ENCODE results near the gene IL17RD. TPM values are rescaled to one million over a fixed set of nuclear protein-coding genes. Genes with fewer than 3 reads are reported as not detected.

IL17RD gene
- polyA plus RNA-seq, 1 donor = 66.6 TPM

- no peak for DNase-seq
Measured at GRCh38 chr3:57160076-57160764, 4.9 kb downstream of the IL17RD start.

GRCh38 chr3:57158813-57159738 is 6.1 kb downstream of the IL17RD start:
- DNase-seq = no peak

DNA sequence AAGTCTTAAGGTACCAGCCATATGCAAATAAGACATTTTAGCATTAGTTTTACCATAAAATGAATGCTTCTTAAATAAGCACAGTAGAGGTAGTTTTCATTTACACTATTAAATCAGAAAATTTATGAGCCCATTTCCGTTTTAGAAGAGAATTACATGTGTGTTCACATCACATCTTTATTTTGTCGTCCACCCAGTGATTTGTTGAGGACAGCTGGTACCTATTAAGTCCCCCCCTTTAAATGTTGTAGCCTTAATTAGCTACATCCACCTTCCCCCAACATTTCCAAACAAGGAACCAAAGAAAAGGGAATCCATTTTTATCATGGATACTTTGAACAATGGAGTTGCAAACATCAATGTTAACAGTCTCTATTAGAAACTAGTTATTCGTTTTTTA is 6.8 kb downstream of the IL17RD start:
- DNase-seq = no peak

DNA sequence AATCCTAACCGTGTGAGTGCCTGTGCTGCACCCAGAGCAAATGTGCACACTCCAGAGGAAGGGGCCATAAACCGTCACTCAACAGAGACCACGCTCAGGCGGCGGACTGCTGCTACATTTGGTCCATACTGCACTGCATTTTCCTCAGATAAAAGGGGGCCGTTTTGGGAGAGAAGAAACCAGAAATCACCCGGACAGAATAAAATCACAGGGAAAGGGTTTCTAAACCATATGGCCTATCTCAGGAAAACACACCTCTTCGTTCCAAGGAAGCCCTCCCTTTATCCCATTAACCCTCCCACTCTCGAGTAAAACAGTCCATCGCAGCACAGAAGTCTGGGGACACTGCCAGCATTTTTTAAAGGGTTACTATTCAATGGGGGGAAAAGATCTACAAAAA is 7.6 kb downstream of the IL17RD start:
- DNase-seq = no peak

DNA sequence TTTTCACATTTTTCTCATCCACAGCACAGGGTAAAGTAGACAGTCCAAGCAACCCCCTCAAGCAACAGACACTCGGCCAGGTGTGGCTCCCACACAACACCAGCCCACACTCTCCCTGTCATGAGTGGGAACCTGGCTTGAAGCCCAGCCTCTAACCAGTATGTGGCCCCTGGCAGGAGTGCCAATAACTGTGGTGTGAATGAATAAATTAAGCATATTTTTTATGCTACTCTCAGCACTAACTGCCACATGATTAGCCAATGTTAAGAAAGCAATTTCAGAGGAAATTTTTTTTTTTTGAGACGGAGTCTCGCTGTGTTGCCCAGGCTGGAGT is 9.9 kb downstream of the IL17RD start:
- no peak for DNase-seq

DNA sequence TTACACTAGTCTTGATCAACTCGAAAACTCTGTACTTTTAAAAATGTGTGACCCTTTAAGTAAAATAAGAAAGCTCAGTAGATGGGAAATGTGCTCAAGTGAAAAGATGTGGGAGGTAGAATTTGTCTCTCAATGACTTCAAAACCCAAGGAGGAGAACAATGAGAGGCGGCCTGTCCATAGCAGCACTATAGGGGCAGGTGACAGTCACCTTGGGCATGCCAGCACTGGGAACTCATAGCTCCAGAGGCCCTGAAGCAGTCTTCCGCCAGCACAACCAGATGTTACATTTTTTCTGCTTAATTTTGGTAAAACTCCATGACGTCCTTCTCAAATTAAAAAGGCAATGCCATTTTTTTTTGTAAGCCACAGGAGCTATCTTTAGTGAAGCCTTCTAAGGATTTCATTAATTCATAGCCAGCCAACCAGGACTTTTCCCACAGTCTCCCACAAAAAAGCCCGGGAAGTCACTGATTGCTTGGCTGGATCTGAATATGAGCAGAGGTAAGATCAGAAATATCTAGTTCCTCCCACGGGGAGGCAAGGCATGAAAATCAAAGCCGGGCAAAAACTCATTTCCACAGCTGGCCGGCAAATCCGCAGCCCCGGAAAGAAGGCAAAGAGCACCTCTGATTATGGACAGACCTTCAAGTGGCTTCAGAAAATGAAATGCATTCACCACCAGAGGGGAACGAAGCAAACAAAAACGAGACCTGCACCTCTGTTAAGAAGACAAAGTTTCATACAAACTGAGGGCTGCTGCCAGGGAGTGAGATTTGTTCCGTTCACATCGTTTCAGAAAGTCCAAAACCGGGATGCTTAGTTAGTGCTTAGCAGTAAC is 10.5 kb downstream of the IL17RD start:
- no peak for DNase-seq

- no peak for DNase-seq
Measured at GRCh38 chr3:57152151-57153143, 12.7 kb downstream of the IL17RD start.

GRCh38 chr3:57151749-57152148 is 13.4 kb downstream of the IL17RD start:
- DNase-seq = no peak

DNA sequence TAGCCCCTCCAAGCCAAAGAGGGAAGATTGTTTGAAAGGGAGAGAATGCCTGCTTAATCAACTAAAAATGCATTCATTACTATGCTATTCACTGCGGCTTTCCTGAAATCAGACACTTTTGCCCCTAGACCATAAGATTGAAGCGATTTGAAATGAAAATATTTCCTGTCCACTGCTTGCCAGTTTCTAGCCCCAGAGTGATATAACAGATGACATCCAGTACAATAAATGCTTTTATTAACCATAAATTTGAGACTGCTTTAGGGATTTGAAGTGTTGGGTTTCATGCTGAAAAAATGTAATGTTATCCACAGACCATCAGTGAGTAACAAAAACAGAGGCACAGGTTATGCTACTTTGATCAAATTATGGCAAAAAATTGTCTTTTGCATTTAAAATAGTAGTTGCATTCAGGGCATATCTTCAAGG is 14.1 kb downstream of the IL17RD start:
- DNase-seq = no peak

DNA sequence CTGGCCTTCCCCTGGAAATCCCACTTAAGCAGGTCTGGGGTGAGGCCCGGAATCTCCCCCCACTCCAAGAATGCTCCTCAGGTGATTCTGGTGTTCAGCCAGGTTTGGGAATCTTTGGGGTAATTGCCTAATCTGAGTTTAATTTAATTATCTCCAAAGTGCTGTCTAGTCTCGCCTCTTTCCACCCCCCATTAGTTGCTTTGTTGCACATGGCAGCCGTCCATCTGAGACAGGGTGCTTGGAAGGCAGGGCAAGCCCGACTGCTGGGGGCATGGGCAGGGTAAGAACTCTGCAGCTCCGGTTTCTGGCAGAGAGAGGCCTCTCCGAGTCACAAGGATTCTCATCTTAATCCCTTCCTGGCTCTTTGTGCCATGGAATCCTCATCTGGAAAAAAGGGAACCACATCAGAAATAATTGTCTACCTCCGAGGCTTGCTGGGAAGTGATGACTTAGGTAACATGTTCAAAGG is 15.0 kb downstream of the IL17RD start:
- no peak for DNase-seq

GRCh38 chr3:57147071-57147470 is 18.1 kb downstream of the IL17RD start:
- no peak for DNase-seq

DNA sequence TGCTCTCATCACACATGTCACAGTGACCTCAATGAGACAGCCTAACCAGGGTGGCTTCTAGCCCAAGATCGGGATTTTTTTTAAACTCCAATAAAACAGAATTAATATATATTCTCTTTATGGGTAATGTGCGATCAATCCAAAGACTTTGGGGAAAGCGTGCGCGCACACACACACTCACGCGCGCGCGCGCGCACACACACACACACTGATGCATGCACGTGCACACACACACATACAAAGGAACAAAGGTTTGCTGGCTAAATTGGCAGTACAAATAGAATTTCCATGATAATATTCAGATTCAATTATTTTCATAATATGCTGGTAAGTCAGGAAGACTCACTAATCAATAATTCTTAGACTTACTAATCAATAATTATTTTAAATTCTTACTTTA is 19.3 kb downstream of the IL17RD start:
- no peak for DNase-seq

GRCh38 chr3:57144952-57145351 is 20.2 kb downstream of the IL17RD start:
- no peak for DNase-seq

DNA sequence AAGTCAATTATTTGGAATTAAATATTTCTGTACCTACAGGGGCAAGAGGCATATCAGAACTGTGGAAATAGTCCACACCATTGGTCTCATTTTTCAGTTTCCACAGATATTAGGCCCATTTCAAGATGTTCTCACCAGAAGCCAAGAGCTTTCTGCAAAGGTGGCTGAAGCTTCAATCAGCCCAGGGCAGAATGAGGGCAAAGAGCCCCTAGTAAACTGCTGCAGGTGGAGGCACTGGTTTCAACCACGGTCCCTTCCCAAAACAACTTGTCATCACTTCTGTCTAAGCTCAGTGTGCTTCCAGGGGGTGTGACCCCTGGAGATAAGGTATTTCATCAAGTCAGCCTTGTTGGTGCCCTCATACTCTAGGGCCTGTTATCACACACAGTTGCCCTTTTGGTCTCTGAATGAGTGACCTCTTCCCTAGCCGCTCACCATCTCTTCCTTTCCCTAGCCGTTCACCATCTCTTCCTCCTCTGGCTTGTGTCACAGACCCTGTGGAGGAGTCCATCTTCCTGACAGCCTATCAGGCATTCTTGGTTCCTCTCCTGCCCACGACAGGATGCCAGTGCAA is 21.2 kb downstream of the IL17RD start:
- no peak for DNase-seq

DNA sequence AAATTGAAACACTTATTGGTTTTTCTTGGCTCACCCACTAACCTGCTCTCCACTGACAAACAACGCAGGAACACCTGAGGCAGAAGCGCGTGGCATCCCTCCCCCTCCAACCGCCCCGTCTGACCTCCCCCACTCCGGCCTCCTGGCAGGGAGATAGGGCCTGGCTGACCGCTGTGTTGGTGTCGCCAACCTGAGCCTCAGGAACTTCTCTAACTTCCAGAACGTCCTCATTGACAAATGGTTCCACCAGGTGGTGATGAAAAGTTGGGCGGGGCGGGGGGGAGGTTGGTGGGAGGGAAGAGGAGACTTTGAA is 22.8 kb downstream of the IL17RD start:
- DNase-seq = no peak

- no peak for DNase-seq
Measured at GRCh38 chr3:57141719-57142410, 23.3 kb downstream of the IL17RD start.

DNA sequence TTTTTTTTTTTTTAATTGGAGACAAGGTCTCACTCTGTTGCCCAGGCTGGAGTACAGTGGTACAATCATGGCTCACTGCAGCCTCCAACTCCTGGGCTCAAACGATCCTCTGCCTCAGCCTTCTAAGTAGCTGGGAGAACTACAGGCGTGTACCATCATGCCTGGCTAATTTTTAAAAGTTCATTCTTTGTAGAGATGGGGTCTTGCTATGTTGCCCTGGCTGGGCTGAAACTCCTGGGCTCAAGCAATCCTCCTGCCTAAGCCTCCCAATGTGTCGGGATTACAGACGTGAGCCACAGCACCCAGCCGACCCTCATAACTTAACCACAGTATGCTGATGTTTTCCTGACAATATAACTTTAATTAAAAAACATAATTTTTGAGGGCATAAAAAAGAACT is 24.3 kb downstream of the IL17RD start:
- DNase-seq = no peak

DNA sequence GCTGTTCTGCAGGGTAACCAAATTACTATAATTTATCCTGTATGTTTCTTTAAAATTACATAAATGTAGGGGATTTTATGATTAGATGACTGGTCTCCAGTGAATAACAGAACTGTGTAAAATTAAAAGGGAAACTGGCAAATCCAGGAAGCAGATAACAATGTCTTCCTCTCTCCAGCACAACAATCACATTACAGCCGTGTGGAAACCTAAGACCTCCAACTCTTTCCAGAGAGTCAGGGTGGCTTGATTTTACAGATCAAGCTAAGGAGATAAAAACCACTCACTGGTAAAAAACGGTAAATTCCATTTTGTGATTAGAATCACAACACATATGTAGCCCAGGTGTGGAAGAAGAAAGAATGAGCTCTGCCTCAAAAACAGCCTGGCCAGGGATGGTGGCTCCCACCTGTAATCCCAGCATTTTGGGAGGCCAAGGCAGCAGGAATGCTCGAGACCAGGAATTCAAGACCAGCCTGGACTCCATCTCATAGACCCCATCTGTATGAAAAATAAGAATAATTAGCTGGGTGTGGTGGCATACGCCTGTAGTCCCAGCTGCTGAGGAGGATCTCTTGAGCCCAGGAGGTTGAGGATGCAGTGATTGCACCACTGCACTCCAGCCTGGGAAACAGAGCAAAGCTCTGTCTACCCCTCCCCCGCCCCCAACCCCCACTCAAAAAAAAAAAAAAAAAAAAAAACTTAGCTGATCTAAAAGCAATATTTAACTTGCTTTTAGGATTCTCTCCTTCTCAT is 29.0 kb downstream of the IL17RD start:
- DNase-seq = no peak

DNA sequence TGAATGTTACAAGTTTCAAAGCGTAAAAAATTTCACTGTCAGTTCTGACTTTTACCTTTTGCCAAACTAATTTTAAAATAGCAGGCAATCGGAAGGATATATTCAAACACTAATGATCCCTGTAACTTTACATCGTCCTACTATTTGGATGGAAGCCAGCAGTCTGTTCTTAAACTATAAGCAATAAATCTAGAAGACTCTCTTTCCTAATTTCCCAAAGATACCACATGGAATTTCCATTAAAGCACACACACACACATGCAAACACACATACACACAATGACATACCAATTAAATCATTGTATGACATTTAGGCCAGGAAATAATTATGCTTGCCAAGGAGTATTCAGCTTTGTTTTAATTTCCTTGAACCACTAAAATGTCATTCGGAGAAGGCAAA is 32.0 kb downstream of the IL17RD start:
- DNase-seq = no peak

DNA sequence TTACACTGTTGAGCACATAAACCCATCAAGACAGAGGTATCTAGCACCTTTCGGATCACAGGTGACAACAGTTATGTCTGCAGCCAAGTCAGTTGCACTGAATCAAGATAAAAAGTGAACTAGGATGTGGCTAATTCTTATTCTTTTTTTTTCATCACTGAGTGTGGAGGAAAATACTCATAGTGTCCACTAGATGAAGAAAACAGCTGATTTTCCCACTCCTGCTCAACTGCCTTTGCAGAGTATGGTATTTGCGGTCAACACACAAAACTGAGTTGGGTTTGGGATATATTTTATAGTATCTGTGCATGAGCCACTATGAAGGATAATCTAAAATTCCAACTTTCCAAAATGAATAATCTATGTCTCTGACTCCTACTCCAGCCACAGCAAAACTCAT is 32.5 kb downstream of the IL17RD start:
- DNase-seq = no peak
